Astrocyte of the spinal cord (primary cell): ENCODE results near the gene ADAM12.

Experiments used
- DNase-seq: peaks from one replicate; pipeline ENCODE4 v3.0.0; 2011; ENCODE audit warnings: low read depth, low spot score
- H3K4me3 ChIP-seq: 2 replicates; pipeline ENCODE4 v1.5.1; 2011; ENCODE audit warnings: low read depth, mild to moderate bottlenecking, low read length, moderate library complexity
- CTCF ChIP-seq: IDR thresholded peaks from 2 replicates; pipeline ENCODE4 v1.5.1; 2012; ENCODE audit warnings: low read depth, mild to moderate bottlenecking, low read length, inconsistent platforms
- in situ Hi-C: cut with HindIII; loops from 2 replicates; pipeline ENCODE4 v1.10.0; 2017; ENCODE audit warnings: low sequenced_read_pairs

ADAM12 gene

GRCh38 chr10:126334272-126334671 lies 54.0 kb downstream of the ADAM12 start:
- no peak for TF ChIP-seq CTCF
- in situ Hi-C loops: no loop called here
- no peak for DNase-seq
- H3K4me3 ChIP-seq: no peak overlapping the region

- no peak overlapping the region for H3K4me3 ChIP-seq
- DNase-seq: no peak
- in situ Hi-C loops: no loop called here
- no peak for TF ChIP-seq CTCF
Measured at GRCh38 chr10:126332576-126332975, 55.7 kb downstream of the ADAM12 start.

GRCh38 chr10:126331101-126331500 lies 57.2 kb downstream of the ADAM12 start:
- H3K4me3 ChIP-seq: no peak overlapping the region
- DNase-seq: peak; percentile 65
- in situ Hi-C loops: no loop called here
- TF ChIP-seq CTCF: no peak

GRCh38 chr10:126324826-126325225 lies 63.5 kb downstream of the ADAM12 start:
- in situ Hi-C loops: no loop called here
- no peak for TF ChIP-seq CTCF
- no peak overlapping the region for H3K4me3 ChIP-seq
- DNase-seq: no peak

- TF ChIP-seq CTCF: no peak
- H3K4me3 ChIP-seq: no peak overlapping the region
- in situ Hi-C loops: no loop called here
- no peak for DNase-seq
Measured at GRCh38 chr10:126321440-126321839, 66.8 kb downstream of the ADAM12 start.

GRCh38 chr10:126317751-126318150 lies 70.5 kb downstream of the ADAM12 start:
- no peak for TF ChIP-seq CTCF
- no peak for DNase-seq
- in situ Hi-C loops: no loop called here
- no peak overlapping the region for H3K4me3 ChIP-seq

- no peak for TF ChIP-seq CTCF
- peak; percentile 85 for DNase-seq
- no peak overlapping the region for H3K4me3 ChIP-seq
- in situ Hi-C loops: no loop called here
Measured at GRCh38 chr10:126315494-126316177, 72.6 kb downstream of the ADAM12 start.
